ENCODE data around the gene CPSF3. TPM values are rescaled to one million over a fixed set of nuclear protein-coding genes. Genes with fewer than 3 reads are reported as not detected.

CPSF3 gene
- total RNA-seq, 1 experiment from 2014 or later = 95.5 TPM

DNA sequence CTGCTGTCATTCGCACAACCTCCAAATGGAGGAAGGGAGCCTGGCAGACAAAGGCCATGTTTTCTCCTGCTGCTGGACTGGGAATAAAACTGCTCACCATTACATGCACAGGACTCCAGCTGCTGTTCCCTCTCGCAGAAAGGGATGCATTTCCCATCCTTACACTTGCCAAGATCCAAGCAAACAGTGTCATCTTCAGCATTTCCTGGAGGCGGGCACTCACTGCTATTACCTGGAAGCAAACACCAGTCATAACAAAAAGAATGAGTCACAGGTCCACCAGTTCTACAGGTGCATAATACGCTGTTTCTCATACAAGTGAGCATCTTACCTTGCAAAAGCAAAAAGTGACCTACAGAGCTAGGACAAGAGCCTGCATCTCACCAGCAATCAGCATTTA is 73.6 kb downstream of the CPSF3 start:
- no peaks in the 10 kb centered on the region for H4K20me1 ChIP-seq (ENCODE audit: control insufficient read depth, insufficient read depth, insufficient read length)
- no peak overlapping the region for H4K91ac ChIP-seq (ENCODE audit: insufficient read length, low read depth, low read length)
- Mint-ChIP-seq H3K27me3 (ENCODE audit: low read depth) (no peaks in the 10 kb centered on the region), H3K4me1 (no peaks in the 10 kb centered on the region; a peak in 1 of 4 replicates), H3K36me3 (ENCODE audit: insufficient read depth in 1 of 3, low read depth in 3 of 3) (peaks cover 15 to 65% (median 53%) of the 10 kb centered on the region in 3 experiments), H3K9me3 (no peaks in the 10 kb centered on the region), H3K27ac (peak overlapping the region in 2 of 3 experiments; percentile 25 to 87; a peak in 2 of 7 replicates), H3K4me3 (no peak overlapping the region)
- no peak overlapping the region for H3K27ac ChIP-seq (ENCODE audit: insufficient read length, low read depth, low read length)
- H3K9ac ChIP-seq (ENCODE audit: extremely low read depth, insufficient read length, low read length) = no peak overlapping the region
- H3K79me2 ChIP-seq (ENCODE audit: insufficient read depth, low read length) = no peaks in the 10 kb centered on the region
- no peak overlapping the region for H3K18ac ChIP-seq (ENCODE audit: insufficient read length, low read depth, low read length)
- no peak overlapping the region for H2BK120ac ChIP-seq (ENCODE audit: low read depth, low read length, poor library complexity, severe bottlenecking)
- DNase-seq = no peak
- TF ChIP-seq, protein P1, sequence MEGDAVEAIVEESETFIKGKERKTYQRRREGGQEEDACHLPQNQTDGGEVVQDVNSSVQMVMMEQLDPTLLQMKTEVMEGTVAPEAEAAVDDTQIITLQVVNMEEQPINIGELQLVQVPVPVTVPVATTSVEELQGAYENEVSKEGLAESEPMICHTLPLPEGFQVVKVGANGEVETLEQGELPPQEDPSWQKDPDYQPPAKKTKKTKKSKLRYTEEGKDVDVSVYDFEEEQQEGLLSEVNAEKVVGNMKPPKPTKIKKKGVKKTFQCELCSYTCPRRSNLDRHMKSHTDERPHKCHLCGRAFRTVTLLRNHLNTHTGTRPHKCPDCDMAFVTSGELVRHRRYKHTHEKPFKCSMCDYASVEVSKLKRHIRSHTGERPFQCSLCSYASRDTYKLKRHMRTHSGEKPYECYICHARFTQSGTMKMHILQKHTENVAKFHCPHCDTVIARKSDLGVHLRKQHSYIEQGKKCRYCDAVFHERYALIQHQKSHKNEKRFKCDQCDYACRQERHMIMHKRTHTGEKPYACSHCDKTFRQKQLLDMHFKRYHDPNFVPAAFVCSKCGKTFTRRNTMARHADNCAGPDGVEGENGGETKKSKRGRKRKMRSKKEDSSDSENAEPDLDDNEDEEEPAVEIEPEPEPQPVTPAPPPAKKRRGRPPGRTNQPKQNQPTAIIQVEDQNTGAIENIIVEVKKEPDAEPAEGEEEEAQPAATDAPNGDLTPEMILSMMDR (conservative IDR thresholded peaks at IDR 0.05) = no peak
- no peak overlapping the region for H3K23ac ChIP-seq (ENCODE audit: insufficient read length, low read depth, low read length)
- H2BK5ac ChIP-seq (ENCODE audit: insufficient read length, low read length) = no peak overlapping the region
- H2BK15ac ChIP-seq (ENCODE audit: low read depth, low read length) = no peak overlapping the region
- no peaks in the 10 kb centered on the region for H3K9me3 ChIP-seq (ENCODE audit: control insufficient read depth, low read depth, low read length)
- no peak overlapping the region for H2AK5ac ChIP-seq (ENCODE audit: insufficient read length, low read length)
- H3K14ac ChIP-seq (ENCODE audit: insufficient read depth, low read length) = no peak overlapping the region
- H3K27me3 ChIP-seq (ENCODE audit: insufficient read depth, low read length) = no peaks in the 10 kb centered on the region
- H3K4me2 ChIP-seq (ENCODE audit: insufficient read depth, insufficient read length, low read length) = no peak overlapping the region
- H3K56ac ChIP-seq (ENCODE audit: insufficient read length, low read depth, low read length) = no peak overlapping the region
- no peak overlapping the region for H2AFZ ChIP-seq (ENCODE audit: low read length)
- H4K5ac ChIP-seq (ENCODE audit: insufficient read length, low read depth, low read length) = no peak overlapping the region
- H3T11ph ChIP-seq (ENCODE audit: low read length) = no peak overlapping the region
- WGBS (ENCODE audit: extremely low coverage, insufficient read length, low lambda C conversion rate) = no CpG with 5 or more reads among the region's 4 CpGs
- H2BK12ac ChIP-seq (ENCODE audit: insufficient read length, low read depth, low read length) = no peak overlapping the region
- no peaks in the 10 kb centered on the region for H3K4me1 ChIP-seq (ENCODE audit: insufficient read depth, low read length)
- no peak overlapping the region for H2BK20ac ChIP-seq (ENCODE audit: low read depth, low read length, poor library complexity, severe bottlenecking)
- H3K4ac ChIP-seq (ENCODE audit: low read depth, low read length) = no peak overlapping the region
- H3K23me2 ChIP-seq (ENCODE audit: insufficient read length, low read depth, low read length, poor library complexity, severe bottlenecking) = no peaks in the 10 kb centered on the region
- no peak overlapping the region for H4K8ac ChIP-seq (replicated peaks; ENCODE audit: insufficient read length, low read depth, low read length)
- no peaks in the 10 kb centered on the region for H3K79me1 ChIP-seq (ENCODE audit: insufficient read depth, low read depth, low read length, poor library complexity, severe bottlenecking)
